HG03565 (cell line): ENCODE measurements around the gene WDR54.
A peak's percentile ranks its signal among the peaks of the same experiment; 100 is the strongest.
"Not testable (repeated sequence)": the region's sequence is repeated elsewhere in the genome, so short reads cannot be mapped to it uniquely, and the experiment has no call there.

Source experiments
- ATAC-seq: cut with Tn5 transposase; IDR thresholded peaks from one replicate; pipeline ENCODE4 v1.9.1; 2021; ENCODE audit warnings: mild to moderate bottlenecking, moderate library complexity; ENCODE audit not compliant: unreplicated experiment

The WDR54 gene

DNA sequence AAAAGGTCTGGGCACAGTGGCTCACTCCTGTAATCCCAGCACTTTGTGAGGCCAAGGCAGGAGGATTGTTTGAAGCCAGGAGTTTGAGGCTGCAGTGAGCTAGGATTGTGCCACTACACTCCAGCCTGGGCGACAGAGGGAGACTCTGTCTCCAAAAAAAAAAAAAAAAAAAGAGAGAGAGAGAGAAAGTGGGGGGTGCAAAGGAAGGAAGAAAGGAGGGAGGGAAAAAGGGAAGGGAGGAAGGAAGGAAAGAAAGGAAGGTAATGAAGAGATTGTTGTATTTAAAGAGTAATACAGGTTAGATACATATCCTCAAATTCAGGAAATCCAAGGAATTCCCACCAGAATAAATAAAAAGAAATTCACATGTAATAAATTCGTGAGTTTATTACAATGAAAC lies 19.6 kb upstream of the WDR54 start:
- no peak for ATAC-seq

DNA sequence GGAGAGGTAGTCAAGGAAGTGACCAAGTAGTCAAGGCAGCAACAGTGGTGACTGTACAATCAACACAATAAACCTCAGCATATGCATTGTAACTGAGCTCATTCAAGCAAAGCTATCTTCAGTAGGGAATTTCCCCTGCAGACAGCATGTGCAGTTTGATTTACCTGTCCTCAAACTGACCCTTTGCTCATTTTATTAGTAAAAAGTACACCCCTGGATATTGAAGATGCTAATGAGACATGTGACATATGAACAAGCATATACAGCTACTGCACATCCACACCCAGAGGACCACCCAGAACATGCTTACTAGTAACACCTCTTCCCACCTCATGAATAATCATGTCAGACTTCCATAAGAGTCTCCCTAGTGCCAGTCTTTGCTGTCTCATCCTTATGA lies 15.5 kb upstream of the WDR54 start:
- ATAC-seq, result peak; percentile 85

DNA sequence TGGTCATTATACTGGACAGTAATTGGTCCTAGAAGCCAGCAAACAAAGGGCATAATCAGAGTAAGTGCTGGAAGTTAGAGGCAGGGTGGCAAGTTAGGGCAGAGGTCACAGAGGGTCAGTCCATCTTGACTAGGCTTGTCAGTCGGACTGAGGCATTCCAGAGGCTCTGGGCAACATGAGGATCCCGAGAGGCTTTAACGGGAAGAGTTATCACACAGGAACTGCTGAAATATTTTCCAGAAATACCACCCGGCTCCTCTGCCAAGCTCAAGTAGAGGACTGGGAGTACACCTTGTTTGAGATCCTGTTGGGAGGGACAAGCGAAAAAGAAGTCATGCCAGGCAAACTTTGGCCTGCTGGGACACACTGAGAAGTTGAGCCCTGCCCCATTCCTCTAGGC lies 13.8 kb upstream of the WDR54 start:
- no peak for ATAC-seq

DNA sequence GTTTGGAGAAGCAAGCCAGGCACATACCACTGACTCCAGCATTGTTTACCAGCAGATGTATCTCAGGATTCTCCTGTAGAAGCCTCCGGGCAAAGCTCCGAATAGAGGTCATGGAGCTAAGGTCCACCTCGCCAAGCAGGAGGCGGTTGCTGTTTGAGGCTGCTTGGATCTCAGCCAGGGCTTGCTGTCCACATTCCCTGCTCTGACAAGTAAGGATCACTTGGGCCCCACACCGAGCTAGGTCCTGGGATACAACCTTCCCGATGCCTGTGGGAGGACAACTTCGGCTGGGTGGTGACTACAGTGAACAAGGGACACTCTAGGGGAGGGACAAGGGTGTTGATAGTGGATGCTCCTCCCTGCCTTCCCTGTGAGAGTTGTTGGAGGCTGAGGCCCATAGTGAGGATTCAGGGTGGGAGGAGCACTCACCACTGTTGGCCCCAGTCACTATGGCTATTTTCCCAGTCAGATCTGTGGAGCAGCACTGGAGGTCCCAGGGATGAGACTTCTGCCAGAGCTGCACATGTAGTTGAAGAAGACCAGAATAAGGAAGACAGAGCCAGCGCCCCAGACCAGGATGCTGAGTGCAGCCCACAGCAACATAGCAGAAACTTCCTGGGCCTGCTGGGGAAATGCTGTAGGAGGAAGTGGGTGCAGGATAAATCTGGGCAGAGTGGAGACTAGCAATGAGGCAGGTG lies 8.4 kb upstream of the WDR54 start:
- ATAC-seq, result no peak

DNA sequence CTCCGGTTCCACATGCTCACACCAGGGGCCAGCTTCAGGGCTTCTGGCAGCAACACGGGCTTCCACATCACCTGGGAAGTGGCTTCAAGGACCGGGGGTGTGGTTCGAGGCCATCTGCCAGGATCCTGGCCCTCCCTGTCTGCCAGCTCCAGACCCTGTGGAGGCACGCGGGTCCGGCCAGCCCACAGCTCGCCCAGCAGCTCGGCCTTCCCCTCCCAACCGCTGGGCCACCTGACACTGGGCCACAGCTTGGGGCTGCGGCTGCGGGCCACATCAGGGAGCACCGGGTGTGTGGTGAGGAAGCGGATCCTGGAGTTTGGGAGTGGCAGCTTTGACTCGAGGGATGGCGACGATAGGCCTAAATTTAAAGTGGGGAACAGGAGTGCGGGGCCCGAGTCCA lies 7.1 kb upstream of the WDR54 start:
- ATAC-seq, result no peak

DNA sequence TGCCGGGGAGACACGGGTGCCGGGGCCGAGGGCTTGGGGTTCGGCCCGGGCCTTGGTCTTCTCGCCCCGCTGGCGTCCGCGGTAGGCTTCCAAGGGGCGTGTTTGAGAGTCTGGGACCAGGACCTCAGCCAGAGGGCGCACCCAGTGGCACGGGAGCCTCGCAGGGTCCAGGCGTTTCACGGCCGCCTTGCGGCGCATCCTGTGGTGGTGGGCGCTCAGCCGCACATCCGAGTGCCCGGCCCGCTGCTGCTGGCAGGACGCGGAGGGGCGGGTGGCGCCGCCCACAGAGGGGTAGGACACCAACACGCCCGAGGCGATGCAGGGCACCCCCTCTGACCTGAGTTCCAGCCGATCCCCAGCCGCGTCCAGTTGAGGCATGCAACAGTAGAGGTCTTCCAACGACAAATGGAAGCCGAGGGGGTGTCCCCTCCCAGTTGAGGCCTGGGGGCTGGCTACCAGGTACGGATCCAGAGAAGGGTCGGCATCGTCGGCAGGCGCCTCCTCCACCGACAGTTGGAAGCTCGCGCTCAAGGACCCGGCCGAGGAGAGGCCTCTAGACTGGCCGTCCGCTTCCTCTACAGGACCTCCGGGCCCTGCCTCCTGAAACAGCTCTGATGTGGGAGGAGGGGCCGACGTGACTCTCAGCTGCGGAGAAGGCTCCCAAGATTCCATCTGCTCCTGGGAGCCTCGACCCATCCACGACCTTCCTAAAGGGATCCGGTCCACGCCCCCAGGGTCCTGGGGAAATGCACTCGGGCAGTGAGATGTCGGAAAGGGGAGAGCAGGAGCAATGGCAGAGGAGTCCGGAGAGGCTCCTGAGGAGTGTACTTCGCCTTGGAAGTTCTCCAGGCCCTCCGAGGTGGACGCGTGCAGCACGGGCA lies 6.4 kb upstream of the WDR54 start:
- ATAC-seq, result no peak

DNA sequence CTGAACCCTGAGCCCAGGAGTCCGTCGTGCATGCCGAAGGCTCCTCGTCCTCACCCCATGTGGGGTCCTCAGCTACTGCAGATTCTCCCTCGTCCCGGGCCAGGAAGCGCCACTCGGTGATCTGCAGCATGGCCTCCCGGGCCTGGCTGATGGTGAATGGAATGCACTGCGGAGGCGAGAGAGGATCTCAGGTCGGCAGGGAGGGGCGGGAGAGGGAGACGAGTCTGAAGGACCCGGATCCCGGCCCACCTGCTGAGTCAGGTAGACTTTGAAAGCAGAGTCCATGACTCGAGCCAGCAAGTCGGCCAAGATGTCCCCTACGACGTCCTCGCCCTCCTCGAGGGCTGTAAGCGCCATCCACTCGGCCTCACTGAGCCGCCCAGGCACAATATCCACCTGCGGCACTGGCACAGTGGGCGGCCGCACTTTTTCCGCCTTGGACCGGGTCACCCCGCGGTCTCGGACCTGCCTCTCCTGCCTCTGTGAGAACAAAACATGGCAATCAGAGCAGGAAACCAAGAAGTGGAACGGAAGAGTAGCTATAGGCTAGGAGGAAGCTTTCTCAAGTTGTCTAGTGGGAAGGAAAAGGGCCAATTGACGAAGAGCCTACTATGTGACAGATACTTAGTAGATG lies 5.7 kb upstream of the WDR54 start:
- no peak for ATAC-seq

DNA sequence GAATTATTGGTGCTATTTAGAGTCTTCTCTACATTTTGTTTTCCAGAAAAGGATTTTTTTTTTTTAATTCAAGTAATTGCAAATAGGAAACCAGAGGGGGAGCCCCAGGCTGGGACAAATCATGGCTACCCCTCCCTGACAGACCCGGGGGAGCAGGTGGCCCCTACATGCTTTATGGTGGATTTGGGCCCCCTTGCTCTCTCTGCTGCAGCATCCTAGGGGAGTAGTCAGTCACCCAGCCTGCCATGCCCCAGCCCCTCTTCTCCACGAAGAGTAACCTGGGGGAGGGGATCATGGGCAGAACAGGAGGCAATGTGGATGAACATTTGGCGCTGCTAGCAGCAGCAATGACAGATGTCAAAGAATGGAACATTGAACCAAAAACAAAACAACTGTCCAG lies 4.8 kb upstream of the WDR54 start:
- ATAC-seq, result no peak

DNA sequence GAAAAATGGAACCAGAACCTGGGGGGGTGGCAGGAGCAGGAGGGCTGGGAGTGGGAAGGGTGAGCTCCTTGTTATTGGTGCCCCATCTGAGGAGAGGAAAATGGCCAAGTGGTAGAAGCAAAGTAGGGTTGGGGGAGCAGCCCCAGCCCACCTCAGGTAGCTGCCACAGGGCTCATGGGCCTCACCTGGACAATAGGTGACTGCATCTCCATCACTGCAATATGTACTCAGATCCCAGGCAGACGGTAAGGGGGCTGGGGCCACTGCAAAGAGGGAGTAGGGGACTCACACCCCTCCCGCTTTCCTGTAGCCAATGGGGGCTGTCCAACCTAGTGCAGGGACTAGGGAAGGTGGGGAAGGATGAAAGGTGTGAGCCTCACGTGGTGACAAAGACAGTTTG lies 4.3 kb upstream of the WDR54 start:
- ATAC-seq, result no peak

DNA sequence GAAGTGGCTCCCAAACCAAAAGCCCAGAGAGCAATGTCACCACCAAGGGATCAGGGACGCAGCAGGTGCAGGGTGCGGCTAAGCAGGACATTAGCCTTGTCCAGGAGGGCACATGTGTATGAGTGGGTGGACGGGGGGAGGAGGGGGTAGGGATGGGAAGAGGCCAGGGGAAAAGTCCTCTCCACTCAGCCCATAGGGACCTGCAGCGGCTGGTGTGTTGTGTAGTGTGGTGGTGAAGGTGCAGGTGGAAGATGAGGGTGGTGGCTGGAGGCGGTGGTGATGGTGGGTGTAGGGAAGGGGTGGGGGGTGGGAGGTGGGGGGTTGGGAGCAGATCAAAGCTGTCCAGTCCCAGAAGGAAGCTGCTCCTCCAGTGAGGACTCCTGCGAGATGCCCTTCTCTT lies 3.8 kb upstream of the WDR54 start:
- no peak for ATAC-seq

DNA sequence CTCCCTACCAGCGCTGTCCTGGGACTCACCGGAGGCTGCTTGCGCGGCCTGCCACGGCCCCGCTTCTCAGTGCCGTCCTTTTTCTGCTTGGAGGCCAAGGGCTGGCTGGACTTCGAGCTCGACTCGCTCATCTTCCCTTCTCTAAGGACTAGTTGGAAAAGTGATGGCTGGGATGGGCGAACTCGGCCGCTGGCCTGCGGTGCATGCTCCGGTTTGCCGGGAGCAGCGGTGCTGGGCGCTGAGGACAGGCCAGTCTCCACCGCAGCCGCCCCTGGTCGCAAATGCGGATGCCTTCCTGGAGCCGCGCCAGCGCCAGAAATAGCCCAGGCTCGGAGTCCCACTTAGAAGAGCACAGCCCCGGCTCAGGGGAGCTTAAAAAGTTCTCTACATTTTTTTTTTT lies 3.2 kb upstream of the WDR54 start:
- ATAC-seq, result no peak

DNA sequence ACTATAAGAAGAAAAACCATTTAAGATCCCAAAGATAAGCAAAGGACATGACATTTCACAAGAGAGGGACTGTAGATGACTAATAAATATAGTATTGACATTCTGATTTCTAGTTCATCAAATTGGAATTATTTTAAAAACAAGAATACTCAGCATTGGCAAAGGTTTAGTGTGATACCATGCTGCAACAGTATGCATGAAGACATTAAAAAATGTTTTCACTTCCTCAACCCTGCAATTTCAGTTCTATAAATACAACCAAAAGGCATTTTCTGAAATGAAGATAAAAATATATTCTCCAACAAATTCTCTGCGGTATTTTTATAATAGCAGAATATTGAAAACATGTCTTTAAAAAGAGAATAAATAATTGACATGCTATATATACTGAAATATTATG lies 2.2 kb upstream of the WDR54 start:
- no peak for ATAC-seq

DNA sequence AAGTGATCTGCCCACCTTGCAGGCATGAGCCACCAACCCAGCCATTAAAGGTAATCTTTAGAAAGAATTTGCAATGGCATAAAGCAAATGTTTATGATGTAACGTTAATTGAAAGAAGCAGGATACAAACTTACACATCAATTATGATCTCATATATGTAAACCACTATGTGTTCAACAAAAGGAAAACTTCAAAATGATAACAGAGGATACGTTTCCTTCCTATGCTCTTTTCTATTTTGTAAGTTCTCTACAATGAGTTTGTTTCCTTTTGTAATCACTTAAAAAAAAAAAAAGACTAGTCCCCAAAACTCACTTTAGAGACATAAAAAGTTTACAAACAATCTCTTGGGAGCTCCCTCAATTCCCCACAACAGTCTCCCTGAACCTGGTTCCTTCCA lies 1.5 kb upstream of the WDR54 start:
- ATAC-seq, result no peak

DNA sequence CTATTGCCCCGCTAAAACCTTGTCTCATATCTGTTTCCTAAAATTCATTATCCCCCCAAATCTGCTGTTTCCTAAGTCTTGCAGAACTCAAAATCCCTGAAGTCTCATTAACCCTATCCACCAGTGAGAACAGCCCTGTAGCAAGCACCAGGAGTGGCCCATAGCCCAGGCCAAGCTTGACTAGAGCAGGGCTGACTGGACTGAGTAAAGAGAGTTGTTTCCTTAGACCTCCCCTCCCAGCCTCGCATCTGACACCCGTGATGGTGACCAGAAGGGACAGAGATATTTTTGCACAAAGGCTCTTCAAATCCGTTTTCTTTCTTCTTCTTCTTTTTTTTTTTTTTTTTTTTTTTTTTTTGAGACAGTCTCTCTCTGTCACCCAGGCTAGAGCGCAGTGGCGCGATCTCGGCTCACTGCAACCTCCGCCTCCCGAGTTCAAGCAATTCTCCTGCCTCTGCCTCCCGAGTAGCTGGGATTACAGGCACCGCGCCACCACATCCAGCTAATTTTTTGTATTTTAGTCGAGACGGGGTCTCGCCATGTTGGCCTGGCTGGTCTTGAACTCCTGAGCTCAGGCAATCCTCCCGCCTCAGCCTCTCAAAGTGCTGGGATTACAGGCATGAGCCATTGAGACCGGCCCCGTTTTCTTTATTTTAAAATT lies 957 bp upstream of the WDR54 start:
- ATAC-seq, result not testable (repeated sequence)

DNA sequence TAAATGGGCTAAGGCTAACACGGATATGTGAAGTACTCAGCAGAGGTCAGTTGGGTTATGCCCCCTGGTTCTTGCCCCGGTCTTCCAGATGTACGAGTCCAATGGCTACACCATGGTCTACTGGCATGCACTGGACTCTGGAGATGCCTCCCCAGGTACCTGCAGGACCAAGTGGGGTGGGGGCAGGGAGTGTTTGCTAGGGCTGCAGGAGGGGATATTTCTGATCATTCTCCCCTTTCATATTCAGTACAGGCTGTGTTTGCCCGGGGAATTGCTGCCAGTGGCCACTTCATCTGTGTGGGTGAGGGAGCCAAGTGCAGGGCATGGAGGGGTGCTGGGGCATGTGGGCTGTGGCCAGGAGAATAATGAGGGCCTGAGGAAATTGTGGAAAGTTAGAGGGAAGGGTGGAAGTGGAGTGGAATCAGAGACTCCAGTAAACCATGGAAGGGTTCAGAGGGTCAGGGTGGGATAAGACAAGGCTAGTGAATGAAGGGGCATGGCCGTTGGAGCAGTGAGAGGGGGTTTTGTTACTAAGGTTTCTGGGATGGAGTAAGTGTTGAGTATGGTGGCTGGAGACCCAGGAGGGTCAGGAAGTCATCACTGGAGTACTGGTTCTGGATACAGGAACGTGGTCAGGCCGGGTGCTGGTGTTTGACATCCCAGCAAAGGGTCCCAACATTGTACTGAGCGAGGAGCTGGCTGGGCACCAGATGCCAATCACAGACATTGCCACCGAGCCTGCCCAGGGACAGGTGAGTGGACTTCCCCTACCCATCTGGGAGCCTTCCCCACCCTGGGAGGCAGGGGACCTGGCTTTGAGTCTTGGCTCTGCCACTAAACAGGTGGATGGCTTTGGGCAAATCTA lies 1.9 kb downstream of the WDR54 start:
- ATAC-seq, result no peak

DNA sequence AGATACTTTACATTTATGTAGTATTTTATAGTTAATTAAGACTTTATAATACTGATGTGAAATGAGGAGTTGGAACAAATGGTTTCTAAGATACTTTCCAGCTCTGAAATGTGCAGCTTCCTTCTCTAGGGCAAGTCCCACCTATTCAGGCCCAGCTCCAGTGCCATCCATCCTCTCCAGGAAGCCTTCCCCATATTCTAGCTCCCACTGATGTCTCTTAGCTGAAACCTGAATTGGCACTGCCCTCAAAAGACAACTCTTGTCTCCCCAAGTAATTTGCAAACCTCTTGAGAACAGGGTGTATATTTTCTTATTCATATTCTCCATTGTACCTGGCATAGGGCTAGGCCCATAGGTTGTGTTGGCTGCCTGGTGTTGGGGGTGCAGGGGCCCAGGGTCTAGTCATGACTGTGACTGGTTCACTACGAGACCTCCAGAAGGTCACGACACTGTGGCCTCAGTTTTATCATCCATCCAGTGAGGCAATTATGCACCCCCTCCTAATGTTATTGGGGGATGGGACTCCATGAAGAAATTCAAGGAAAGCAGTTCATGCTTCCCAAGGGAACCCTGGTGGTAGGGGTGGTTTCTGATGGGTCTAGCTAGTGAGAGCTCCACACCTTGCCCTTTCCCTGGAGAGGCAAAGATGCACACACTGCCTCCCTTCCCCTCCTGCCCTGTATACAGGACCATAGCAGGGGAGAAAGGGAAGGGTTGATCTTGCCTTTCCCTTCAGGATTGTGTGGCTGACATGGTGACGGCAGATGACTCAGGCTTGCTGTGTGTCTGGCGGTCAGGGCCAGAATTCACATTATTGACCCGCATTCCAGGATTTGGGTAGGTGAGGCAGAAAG lies 2.8 kb downstream of the WDR54 start:
- ATAC-seq, result no peak

DNA sequence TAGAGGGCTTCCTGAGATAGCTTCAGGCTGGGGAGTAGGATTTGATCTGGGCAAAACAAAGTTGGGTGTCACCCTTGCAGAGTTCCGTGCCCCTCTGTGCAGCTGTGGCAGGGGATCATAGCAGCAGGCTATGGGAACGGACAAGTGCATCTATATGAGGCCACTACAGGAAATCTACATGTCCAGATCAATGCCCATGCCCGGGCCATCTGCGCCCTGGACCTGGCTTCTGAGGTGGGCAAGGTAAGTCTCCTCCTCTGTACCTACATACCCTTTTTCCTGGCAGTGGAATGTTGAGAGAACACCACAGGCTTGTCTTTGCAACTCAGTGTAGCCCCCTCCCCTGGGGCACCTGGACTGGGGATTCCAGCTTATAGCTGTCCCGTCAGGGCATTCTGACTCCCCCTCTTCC lies 3.5 kb downstream of the WDR54 start:
- ATAC-seq, result no peak

DNA sequence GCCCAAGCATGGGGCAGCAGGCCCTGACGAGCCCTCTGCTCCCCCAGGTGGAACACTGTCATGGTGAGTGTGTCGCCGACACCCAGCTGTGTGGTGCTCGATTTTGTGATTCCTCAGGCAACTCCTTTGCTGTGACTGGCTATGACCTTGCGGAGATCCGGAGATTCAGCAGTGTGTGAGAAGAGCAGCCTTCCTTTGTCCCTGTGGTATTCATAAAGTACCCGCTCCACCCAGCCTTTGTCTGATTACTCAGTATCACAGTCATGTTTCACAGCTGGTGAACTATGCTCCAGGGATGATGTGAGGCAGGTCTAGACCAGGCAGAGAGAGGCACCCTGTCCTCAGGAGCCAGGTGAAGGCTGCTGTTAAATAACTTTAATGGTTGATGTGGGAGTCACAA lies 4.0 kb downstream of the WDR54 start:
- no peak for ATAC-seq

DNA sequence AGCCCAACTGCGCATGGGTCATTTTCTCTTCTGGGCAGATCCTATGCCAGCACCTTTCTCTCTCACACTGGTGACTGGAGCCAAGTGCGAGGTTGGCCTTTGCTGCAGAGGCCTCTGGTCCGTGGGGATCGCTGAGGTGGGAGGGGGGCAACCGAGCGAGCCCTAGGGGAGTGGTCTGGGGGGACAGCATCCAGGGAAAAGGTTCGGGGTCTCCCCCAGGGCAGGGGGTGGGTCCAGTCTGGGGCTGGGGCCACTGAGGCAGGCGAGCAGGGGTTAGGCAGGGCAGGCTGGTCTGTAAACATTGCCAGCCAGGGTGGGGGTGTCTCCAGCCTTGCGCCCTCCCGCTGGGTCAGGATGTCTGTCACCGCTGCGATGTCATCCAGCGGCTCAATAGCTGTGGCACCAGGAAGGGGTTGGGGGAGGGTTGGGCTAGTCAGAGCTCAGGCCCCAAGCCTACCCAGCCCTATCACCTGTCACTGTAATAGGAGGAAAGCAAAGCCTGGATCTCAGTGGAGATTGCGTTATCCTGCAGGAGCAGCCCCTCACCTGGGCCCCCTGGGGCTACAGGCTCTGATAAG lies 4.7 kb downstream of the WDR54 start:
- no peak for ATAC-seq
